Peyer's patch (tissue), 4 donors: ENCODE data around the gene PCSK2. TPM values are rescaled to one million over a fixed set of nuclear protein-coding genes. Genes with fewer than 3 reads are reported as not detected.
A peak's percentile ranks its signal among the peaks of the same experiment; 100 is the strongest.

Experiments used
- DNase-seq, 3 donors: peaks; one replicate each; pipeline ENCODE4 v3.0.0-alpha.2; 2017 to 2019
- H3K27ac ChIP-seq, 4 donors: fragments of 200-600 bp; sonication (generic); one replicate each; pipeline ENCODE4 v1.5.1; 2016 to 2019
- H3K27me3 ChIP-seq, 2 donors: fragments of 200-600 bp; sonication (generic); one replicate each; pipeline ENCODE4 v1.5.1; 2019
- H3K36me3 ChIP-seq, 3 donors: fragments of 200-600 bp; sonication (generic); one replicate each; pipeline ENCODE4 v1.5.1; 2016 to 2019
- H3K4me1 ChIP-seq, 4 donors: fragments of 200-600 bp; sonication (generic); one replicate each; pipeline ENCODE4 v1.5.1; 2016 to 2019
- H3K4me3 ChIP-seq, 4 donors: fragments of 200-600 bp; sonication (generic); 1 replicate in 3 of 4; 2 replicates in 1 of 4; pipeline ENCODE4 v1.5.1; 2016 to 2019; ENCODE audit warnings: mild to moderate bottlenecking in 1 of 4
- H3K9me3 ChIP-seq, 4 donors: fragments of 200-600 bp; sonication (generic); one replicate each; pipeline ENCODE4 v1.5.1; 2016 to 2019; ENCODE audit warnings: mild to moderate bottlenecking in 1 of 4
- CTCF ChIP-seq, 6 experiments: fragments of 450-650 bp in 4 of 6; fragments of 200-600 bp in 2 of 6; sonication (generic) in 1 of 6; IDR thresholded peaks; one replicate each; pipeline ENCODE4 v1.5.1; 2017 to 2019; ENCODE audit warnings: antibody characterized with exemption in 6 of 6, mild to moderate bottlenecking in 3 of 6, moderate library complexity in 1 of 6
- POLR2A ChIP-seq, 2 donors: fragments of 450-650 bp; IDR thresholded peaks; one replicate each; pipeline ENCODE4 v1.5.1; 2017; ENCODE audit warnings: antibody characterized with exemption in 2 of 2, mild to moderate bottlenecking in 2 of 2, moderate library complexity in 2 of 2
- total RNA-seq, 4 donors: library from RNA; depleted of rRNA; stranded (reverse); fragments of >200 nt; gene quantifications; one replicate each; pipeline ENCODE4 v1.1.0, GENCODE V29; 2016

PCSK2 gene
- total RNA-seq: under 1 TPM in 3 of 4 donors, not detected in 1; 0.18 to 0.80 (median 0.57) TPM

DNA sequence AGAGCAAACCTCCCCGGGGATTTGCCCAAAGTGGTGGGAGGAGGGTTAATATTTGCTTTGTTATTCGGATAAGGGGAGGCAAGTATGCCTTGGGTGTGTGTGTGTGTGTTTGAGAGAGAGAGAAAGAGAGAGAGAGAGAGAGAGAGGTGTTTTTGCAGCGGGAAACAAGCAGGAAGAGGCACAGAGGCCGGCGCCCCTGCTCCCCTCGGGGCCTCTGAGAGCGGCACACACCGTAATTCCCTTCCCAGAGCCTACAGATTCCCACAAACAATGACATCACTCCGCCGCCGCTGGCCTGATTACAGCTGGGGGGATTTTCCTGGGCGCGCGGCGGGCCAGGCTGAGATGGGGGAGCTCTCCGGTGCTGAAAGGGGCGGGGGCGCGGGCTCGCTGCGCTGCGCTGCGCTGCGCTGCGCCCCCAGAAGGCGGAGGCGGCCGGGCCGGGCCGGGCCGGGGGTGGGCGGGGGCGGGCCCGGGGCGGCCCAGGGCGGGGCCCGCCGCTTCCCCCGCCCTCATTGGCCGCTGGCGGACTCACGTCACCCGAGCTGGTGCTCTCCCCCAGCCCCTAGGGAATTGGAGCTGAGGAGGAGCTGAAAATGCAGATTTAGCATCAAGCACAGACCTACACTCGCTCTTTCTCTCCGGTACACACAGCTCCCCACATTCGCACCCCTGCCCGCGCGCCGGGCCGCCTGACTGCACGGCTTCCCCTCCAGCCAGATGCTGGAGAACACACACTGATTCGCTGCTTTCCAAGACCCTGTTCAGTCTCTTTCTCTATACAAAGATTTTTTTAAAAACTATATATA is at the start of gene PCSK2:
TSS of gene PCSK2 (plus strand) at position 631 of the 809 bp plus-strand sequence. CDS start 266 bp downstream, outside the sequence.
- H3K9me3 ChIP-seq: no peaks in the 10 kb centered on the region
- no peaks in the 10 kb centered on the region for H3K27me3 ChIP-seq
- peak within 1 kb of the TSS in 2 of 4 donors; percentile 8 to 33 for H3K4me3 ChIP-seq
- no peak for TF ChIP-seq POLR2A (IDR thresholded peaks at IDR 0.05)
- TF ChIP-seq CTCF (IDR thresholded peaks at IDR 0.05): no peak
- peaks cover 0 to 11% (median 0%) of the 10 kb centered on the region in 4 donors for H3K4me1 ChIP-seq
- H3K27ac ChIP-seq: no peak within 1 kb of the TSS
- no peaks in the 10 kb centered on the region for H3K36me3 ChIP-seq
- peak in 1 of 3 donors; percentile 39 for DNase-seq

GRCh38 chr20:17177341-17177740 is 49.5 kb upstream of the PCSK2 start:
- TF ChIP-seq POLR2A (IDR thresholded peaks at IDR 0.05) (no peak), CTCF (IDR thresholded peaks at IDR 0.05) (no peak)
- Histone ChIP-seq H3K27me3 (no peaks in the 10 kb centered on the region), H3K36me3 (no peaks in the 10 kb centered on the region), H3K27ac (no peak overlapping the region), H3K4me3 (no peak overlapping the region), H3K9me3 (no peaks in the 10 kb centered on the region), H3K4me1 (no peaks in the 10 kb centered on the region)
- DNase-seq: no peak

DNA sequence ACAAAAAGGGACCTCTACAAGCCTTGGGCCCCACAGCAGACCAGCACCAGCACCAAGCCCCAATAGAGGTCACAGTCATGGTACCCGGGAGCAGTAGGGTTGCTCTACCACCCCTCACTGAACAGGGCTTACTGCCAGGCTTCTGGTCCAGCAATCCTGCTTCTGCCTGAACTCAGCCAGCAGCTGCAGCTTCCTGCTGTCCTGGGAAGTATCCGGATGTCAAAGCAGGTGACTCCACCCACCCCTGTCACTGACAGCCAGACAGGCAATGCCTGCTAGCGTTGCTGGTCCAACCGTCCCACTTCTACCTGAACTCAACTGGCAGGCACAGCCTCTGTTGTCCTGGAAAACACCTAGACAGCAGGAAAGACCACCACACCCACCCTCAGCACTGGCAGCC is 47.0 kb upstream of the PCSK2 start:
- DNase-seq: no peak
- TF ChIP-seq CTCF (IDR thresholded peaks at IDR 0.05) (no peak), POLR2A (IDR thresholded peaks at IDR 0.05) (no peak)
- Histone ChIP-seq H3K4me1 (no peaks in the 10 kb centered on the region), H3K9me3 (no peaks in the 10 kb centered on the region), H3K4me3 (no peak overlapping the region), H3K27me3 (no peaks in the 10 kb centered on the region), H3K27ac (no peak overlapping the region), H3K36me3 (no peaks in the 10 kb centered on the region)

DNA sequence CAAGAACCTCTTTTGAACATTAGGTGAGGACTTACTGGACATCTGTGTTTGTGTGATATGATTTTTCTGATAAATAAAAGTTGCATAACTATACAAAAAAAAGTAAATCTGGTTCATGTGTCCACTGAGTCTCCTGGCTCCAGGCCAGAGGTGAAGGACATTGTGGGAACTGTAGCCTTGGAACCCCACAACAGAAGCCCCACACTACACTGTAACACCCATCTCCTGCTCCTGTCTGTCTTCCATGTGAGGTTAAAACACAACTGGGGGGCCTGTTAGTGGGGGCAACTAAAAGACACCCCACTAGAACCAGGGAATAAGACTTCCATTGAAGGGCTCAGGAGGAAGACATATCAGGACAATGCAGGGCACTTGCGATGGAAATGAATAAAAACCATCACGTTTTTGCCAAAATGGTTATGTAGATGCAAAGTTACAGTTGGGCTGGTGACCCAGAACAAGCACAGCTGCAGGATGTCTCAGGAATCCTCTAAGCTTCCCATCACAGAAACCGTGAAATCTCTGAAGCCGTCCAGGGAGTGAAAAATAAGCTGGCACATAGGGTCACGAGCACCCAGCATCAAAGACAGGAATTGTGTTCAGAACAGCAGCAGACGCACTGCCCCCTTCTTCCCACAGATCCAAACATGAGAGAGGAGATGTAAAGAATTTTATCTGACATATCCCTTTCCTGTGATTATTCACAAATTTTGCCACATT is 36.7 kb upstream of the PCSK2 start:
- no peaks in the 10 kb centered on the region for H3K36me3 ChIP-seq
- peaks cover 0 to 4% (median 0%) of the 10 kb centered on the region in 4 donors for H3K9me3 ChIP-seq
- no peak overlapping the region for H3K27ac ChIP-seq
- DNase-seq: no peak
- H3K27me3 ChIP-seq: no peaks in the 10 kb centered on the region
- TF ChIP-seq CTCF (IDR thresholded peaks at IDR 0.05): no peak
- TF ChIP-seq POLR2A (IDR thresholded peaks at IDR 0.05): no peak
- H3K4me1 ChIP-seq: no peaks in the 10 kb centered on the region
- H3K4me3 ChIP-seq: no peak overlapping the region

DNA sequence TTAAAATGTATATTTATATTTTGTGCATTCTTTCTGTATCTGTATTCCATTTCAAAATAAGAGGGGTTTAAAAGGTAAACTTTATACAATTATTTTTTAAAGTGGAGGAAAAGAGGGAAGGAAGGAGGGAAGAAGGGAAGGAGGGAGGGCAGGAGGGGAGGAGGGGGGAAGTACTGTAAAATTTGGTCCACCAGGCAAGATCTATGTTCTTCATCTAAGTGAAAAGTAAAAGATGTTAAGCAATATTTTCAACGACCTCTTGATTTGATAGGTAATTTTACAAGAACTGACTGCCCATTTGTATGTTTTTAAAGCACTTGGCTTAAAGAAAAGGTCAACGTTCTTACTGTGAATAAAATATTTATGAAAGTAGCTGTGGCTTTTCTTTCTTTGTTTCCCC is 29.8 kb upstream of the PCSK2 start:
- Histone ChIP-seq H3K4me1 (no peaks in the 10 kb centered on the region), H3K27me3 (no peaks in the 10 kb centered on the region), H3K4me3 (no peak overlapping the region), H3K9me3 (no peaks in the 10 kb centered on the region), H3K36me3 (no peaks in the 10 kb centered on the region), H3K27ac (no peak overlapping the region)
- no peak for DNase-seq
- TF ChIP-seq POLR2A (IDR thresholded peaks at IDR 0.05) (no peak), CTCF (IDR thresholded peaks at IDR 0.05) (no peak)
